ENCODE results near the gene MRGPRF. TPM values are rescaled to one million over a fixed set of nuclear protein-coding genes. Genes with fewer than 3 reads are reported as not detected.

Gene MRGPRF
- total RNA-seq, 1 experiment from 2014 or later = 0.35 TPM

DNA sequence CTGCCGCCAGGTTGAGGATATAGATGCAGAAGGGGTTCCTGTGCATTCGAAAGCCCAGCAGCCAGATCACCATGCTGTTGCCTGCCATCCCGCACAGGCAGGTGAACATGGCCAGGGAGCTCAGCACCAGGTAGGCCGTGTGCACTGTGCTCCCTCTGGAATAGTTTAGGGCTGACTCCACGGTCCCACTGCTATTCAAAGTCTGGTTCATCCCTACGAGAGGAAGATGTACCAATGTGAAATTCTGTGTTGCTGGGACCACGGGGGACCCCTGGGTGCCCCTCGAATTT is 32.3 kb downstream of the MRGPRF start, which contains the start of gene MRGPRD:
TSS of gene MRGPRD (minus strand) at position 211 of the 290 bp plus-strand sequence. CDS start at position 211, 0 bp downstream.
- H4K20me1 ChIP-seq (ENCODE audit: insufficient read depth) = 0 out of 2 replicates have a peak, but pooled peaks cover 4% of the 10 kb centered on the region
- CTCF ChIA-PET = no interaction called here
- intact Hi-C loops (cut with micrococcal nuclease; ENCODE audit: unreplicated experiment) = no loop called here
- no peak within 1 kb of the TSS for H3K4me3 ChIP-seq
- POLR2A ChIA-PET (ENCODE audit: unreplicated experiment) = no interaction called here
- H3F3A ChIP-seq (ENCODE audit: insufficient read depth, low read depth) = no peaks in the 10 kb centered on the region
- H3K4me2 ChIP-seq = no peak within 1 kb of the TSS
- TF ChIP-seq CTCF (conservative IDR thresholded peaks at IDR 0.05) (no peak), EZH2 (IDR thresholded peaks at IDR 0.05; ENCODE audit: low read depth) (no peak)
- no peak for DNase-seq
- BruUV-seq (replicated peaks) = no TSS peak
- no peak within 1 kb of the TSS for H2AFZ ChIP-seq
- no peaks in the 10 kb centered on the region for H3K9me3 ChIP-seq (ENCODE audit: insufficient read depth, low read depth)
- H3K27me3 ChIP-seq (ENCODE audit: insufficient read depth, low read depth) = peaks cover 15% of the 10 kb centered on the region
- no peaks in the 10 kb centered on the region for H3K4me1 ChIP-seq (replicated peaks; ENCODE audit: insufficient read depth)
- H3K79me2 ChIP-seq (ENCODE audit: low read depth) = no peaks in the 10 kb centered on the region
- no peaks in the 10 kb centered on the region for H3K9me2 ChIP-seq (ENCODE audit: insufficient read depth)
- no peaks in the 10 kb centered on the region for H3K36me3 ChIP-seq (ENCODE audit: low read depth)
- H3K27ac ChIP-seq = no peak within 1 kb of the TSS

DNA sequence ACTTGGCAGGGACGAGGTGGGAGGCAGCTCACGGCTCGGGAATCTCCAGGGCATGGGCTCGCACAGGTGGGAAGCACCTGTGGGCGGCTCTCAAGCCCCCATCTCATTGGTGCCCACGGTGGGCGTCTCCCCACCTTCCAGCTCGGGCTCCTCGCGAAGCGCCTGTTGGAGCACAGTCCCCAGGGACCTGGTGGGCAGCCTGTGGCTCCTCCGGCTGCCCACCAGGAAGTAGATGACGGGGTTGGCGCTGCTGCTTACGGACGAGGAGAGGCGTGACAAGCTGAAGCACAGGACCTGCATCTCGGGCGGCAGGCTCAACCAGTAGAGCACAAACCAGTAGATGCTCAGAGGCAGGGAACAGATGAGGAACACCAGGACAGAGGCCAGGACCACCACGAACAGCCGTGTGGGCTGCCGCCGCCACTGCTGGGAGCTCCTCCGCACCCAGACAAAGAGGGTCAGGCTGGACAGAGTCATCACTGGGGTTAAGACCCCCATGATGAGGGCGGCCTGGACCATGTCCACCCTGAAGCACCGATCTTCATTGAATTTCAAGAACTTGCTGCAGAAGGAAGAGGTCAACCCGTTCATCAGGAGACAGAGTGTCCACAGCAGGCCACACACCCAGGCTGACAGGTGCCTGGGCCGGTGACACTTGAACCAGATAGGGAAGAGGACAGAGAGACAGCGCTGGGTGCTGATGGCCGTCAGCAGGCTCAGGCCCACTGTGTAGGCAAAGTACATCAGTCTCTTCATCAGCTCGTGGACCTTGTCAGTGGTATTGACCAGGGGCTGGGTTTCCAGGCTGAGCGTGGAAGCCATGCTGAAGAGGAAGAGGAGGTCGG is 32.9 kb downstream of the MRGPRF start:
- intact Hi-C loops (cut with micrococcal nuclease; ENCODE audit: unreplicated experiment) = no loop called here
- POLR2A ChIA-PET (ENCODE audit: unreplicated experiment) = interaction anchor here (0.6 kb wide), 1 partner anchor 14 kb away, joined by 3 read pairs; no protein-coding TSS in a partner anchor
- H3K9me3 ChIP-seq (ENCODE audit: insufficient read depth, low read depth) = no peaks in the 10 kb centered on the region
- no peaks in the 10 kb centered on the region for H3K4me1 ChIP-seq (replicated peaks; ENCODE audit: insufficient read depth)
- no peak overlapping the region for H3K4me2 ChIP-seq
- H3F3A ChIP-seq (ENCODE audit: insufficient read depth, low read depth) = no peaks in the 10 kb centered on the region
- CTCF ChIA-PET = no interaction called here
- H2AFZ ChIP-seq = no peak overlapping the region
- H3K79me2 ChIP-seq (ENCODE audit: low read depth) = no peaks in the 10 kb centered on the region
- 0 out of 2 replicates have a peak, but pooled peaks cover 4% of the 10 kb centered on the region for H4K20me1 ChIP-seq (ENCODE audit: insufficient read depth)
- no peak for TF ChIP-seq EZH2 (IDR thresholded peaks at IDR 0.05; ENCODE audit: low read depth)
- TF ChIP-seq CTCF (conservative IDR thresholded peaks at IDR 0.05) = no peak
- DNase-seq = no peak
- no peak overlapping the region for H3K4me3 ChIP-seq
- peaks cover 15% of the 10 kb centered on the region for H3K27me3 ChIP-seq (ENCODE audit: insufficient read depth, low read depth)
- H3K9me2 ChIP-seq (ENCODE audit: insufficient read depth) = no peaks in the 10 kb centered on the region
- no peak overlapping the region for H3K27ac ChIP-seq
- BruUV-seq (replicated peaks) = no TSS peak
- no peaks in the 10 kb centered on the region for H3K36me3 ChIP-seq (ENCODE audit: low read depth)

DNA sequence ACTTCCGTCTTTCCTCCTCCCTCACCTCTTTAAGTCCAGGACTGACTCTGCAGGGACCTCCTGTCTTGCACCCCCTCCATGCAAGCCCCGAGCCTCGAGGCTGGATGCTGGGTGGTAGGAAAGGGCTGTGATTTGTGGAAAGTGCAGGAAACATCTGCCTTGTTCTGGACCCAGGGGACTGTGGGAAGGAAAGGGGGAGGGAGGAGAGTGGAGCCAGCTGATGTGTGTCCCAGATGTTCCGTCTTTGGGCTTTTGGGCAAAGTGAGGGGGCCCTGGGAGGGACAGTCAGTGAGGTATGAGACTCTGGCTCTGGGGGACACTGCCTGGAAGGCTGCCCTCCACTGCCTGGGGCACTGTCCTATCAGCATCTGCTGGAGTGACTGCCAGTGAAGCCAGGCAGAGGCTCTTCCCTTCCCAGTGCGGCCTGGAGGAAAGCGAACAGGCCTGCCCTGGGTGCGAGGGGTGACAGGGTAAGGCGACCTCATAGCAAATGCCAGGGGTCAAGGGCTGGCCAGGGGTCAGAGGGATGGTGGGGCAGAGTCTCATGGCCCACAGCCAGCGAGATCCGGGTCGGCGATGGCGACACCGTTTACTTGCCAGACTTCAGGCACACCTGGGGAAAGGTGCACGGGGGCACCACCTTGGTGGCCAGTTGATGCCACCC is 34.0 kb downstream of the MRGPRF start:
- no peak for DNase-seq
- peaks cover 6% of the 10 kb centered on the region for H3K27me3 ChIP-seq (ENCODE audit: insufficient read depth, low read depth)
- no peaks in the 10 kb centered on the region for H3K4me1 ChIP-seq (replicated peaks; ENCODE audit: insufficient read depth)
- no peak overlapping the region for H3K4me2 ChIP-seq
- H4K20me1 ChIP-seq (ENCODE audit: insufficient read depth) = 0 out of 2 replicates have a peak, but pooled peaks cover 4% of the 10 kb centered on the region
- intact Hi-C loops (cut with micrococcal nuclease; ENCODE audit: unreplicated experiment) = no loop called here
- TF ChIP-seq EZH2 (IDR thresholded peaks at IDR 0.05; ENCODE audit: low read depth) (no peak), CTCF (conservative IDR thresholded peaks at IDR 0.05) (no peak)
- H3K79me2 ChIP-seq (ENCODE audit: low read depth) = no peaks in the 10 kb centered on the region
- ChIA-PET POLR2A (ENCODE audit: unreplicated experiment) (interaction anchor here (0.6 kb wide), 1 partner anchor 16 kb away, joined by 3 read pairs; no protein-coding TSS in a partner anchor), CTCF (no interaction called here)
- H3K27ac ChIP-seq = no peak overlapping the region
- H3K36me3 ChIP-seq (ENCODE audit: low read depth) = no peaks in the 10 kb centered on the region
- H3K4me3 ChIP-seq = no peak overlapping the region
- H3K9me3 ChIP-seq (ENCODE audit: insufficient read depth, low read depth) = no peaks in the 10 kb centered on the region; the same call in 1 of the 2 replicates
- H3K9me2 ChIP-seq (ENCODE audit: insufficient read depth) = no peaks in the 10 kb centered on the region
- BruUV-seq (replicated peaks) = no TSS peak
- no peak overlapping the region for H2AFZ ChIP-seq
- no peaks in the 10 kb centered on the region for H3F3A ChIP-seq (ENCODE audit: insufficient read depth, low read depth)

Measured in PC-9 (cell line).